NCI-H128 (cell line): ENCODE results near the gene PTCD3.

ENCODE experiments used
- DNase-seq: peaks from one replicate; lab custom pipeline; 2025; ENCODE audit not compliant: unreplicated experiment; lab: John Stamatoyannopoulos, UW

PTCD3 gene

GRCh38 chr2:86143307-86143706, 37.3 kb downstream of the PTCD3 start:
- DNase-seq, result no peak

GRCh38 chr2:86143926-86144685, 38.1 kb downstream of the PTCD3 start:
- DNase-seq, result no peak

GRCh38 chr2:86147793-86148192, 41.8 kb downstream of the PTCD3 start:
- DNase-seq, result no peak

GRCh38 chr2:86150502-86150901, 44.5 kb downstream of the PTCD3 start:
- no peak for DNase-seq

- DNase-seq, result no peak
Measured at GRCh38 chr2:86157009-86157556, 51.0 kb downstream of the PTCD3 start.

- DNase-seq, result no peak
Measured at GRCh38 chr2:86158286-86158685, 52.3 kb downstream of the PTCD3 start.

- no peak for DNase-seq
Measured at GRCh38 chr2:86160156-86160952, 54.3 kb downstream of the PTCD3 start.

- DNase-seq, result no peak
Measured at GRCh38 chr2:86170449-86170848, 64.4 kb downstream of the PTCD3 start.

- no peak for DNase-seq
Measured at GRCh38 chr2:86171295-86171694, 65.3 kb downstream of the PTCD3 start.

- DNase-seq, result no peak
Measured at GRCh38 chr2:86172610-86173009, 66.6 kb downstream of the PTCD3 start.

- no peak for DNase-seq
Measured at GRCh38 chr2:86174445-86174844, 68.4 kb downstream of the PTCD3 start.

GRCh38 chr2:86175828-86176227, 69.8 kb downstream of the PTCD3 start:
- DNase-seq, result no peak

GRCh38 chr2:86176597-86176996, 70.6 kb downstream of the PTCD3 start:
- no peak for DNase-seq

- DNase-seq, result no peak
Measured at GRCh38 chr2:86185517-86186212, 79.6 kb downstream of the PTCD3 start.

- DNase-seq, result no peak
Measured at GRCh38 chr2:86186431-86186830, 80.4 kb downstream of the PTCD3 start.

GRCh38 chr2:86189782-86190416, 83.9 kb downstream of the PTCD3 start:
- DNase-seq, result no peak
